Adrenal gland (tissue), 12 donors: Measurements from ENCODE around the gene ARMC6. TPM values are rescaled to one million over a fixed set of nuclear protein-coding genes. Genes with fewer than 3 reads are reported as not detected.
"Not testable (repeated sequence)": the region's sequence is repeated elsewhere in the genome, so short reads cannot be mapped to it uniquely, and the experiment has no call there.

Experiments used
- DNase-seq, 7 donors: peaks; one replicate each; pipeline ENCODE4 v3.0.0-alpha.2; 2019 to 2020
- H3K27ac ChIP-seq, 5 donors: fragments of 200-600 bp; sonication (generic) in 4 of 5; 1 replicate in 3 of 5; 2 replicates in 2 of 5; pipeline versions ENCODE4 v1.5.1 to v1.8.0; 2016 to 2020; ENCODE audit warnings: mild to moderate bottlenecking in 1 of 5
- H3K27me3 ChIP-seq: fragments of 200-600 bp; 2 replicates; pipeline ENCODE4 v1.8.0; 2021
- H3K36me3 ChIP-seq, 2 donors: fragments of 200-600 bp; replicated peaks in 1 of 2; 1 replicate in 1 of 2; 2 replicates in 1 of 2; pipeline versions ENCODE4 v1.5.1 to v1.8.0; 2018 to 2022
- H3K4me1 ChIP-seq, 2 donors: fragments of 200-600 bp; replicated peaks in 1 of 2; 1 replicate in 1 of 2; 2 replicates in 1 of 2; pipeline versions ENCODE4 v1.5.1 to v1.8.0; 2018 to 2021
- H3K4me3 ChIP-seq, 4 donors: fragments of 200-600 bp; sonication (generic) in 3 of 4; one replicate each; pipeline ENCODE4 v1.5.1; 2016 to 2018
- H3K9me3 ChIP-seq, 3 donors: fragments of 200-600 bp; sonication (generic) in 1 of 3; replicated peaks in 1 of 3; 1 replicate in 2 of 3; 2 replicates in 1 of 3; pipeline versions ENCODE4 v1.5.1 to v1.8.0; 2016 to 2021
- POLR2A ChIP-seq, 2 donors: fragments of 450-650 bp; IDR thresholded peaks; one replicate each; pipeline ENCODE4 v1.6.1; 2017; ENCODE audit warnings: antibody characterized with exemption in 2 of 2, mild to moderate bottlenecking in 2 of 2, moderate library complexity in 1 of 2
- WGBS, 4 donors: extraction: QIAGEN DNeasy Blood & Tissue Kit in 2 of 4; methylation state at CpG; one replicate each; pipeline versions ENCODE4 v1.1.5 to v1.1.7; 2013 to 2017; 5-methylcytosine and 5-hydroxymethylcytosine counted together
- intact Hi-C, 2 donors: fragments of 100-400 bp; cut with DNase I; formaldehyde crosslinking; loops; one replicate each; pipeline versions ENCODE4 v1.14.1 to v1.15.0; 2022 to 2023
- polyA plus RNA-seq, 3 donors: library from polyadenylated mRNA; stranded (reverse); fragments of 200-250 nt in 2 of 3; fragments of 350-450 nt in 1 of 3; fragmentation: Illumina TruSeq in 1 of 3; extraction: RNeasy Lipid Tissue Mini Kit (QIAGEN cat#74804) in 1 of 3; gene quantifications; one replicate each; pipeline ENCODE4 v1.2.3, GENCODE V29; 2013 to 2014
- total RNA-seq, 9 donors: library from RNA; depleted of rRNA in 4 of 9; stranded (reverse); fragments of >200 nt in 4 of 9; fragments of 120-200 nt in 1 of 9; fragmentation: NEBNext Ultra II Directional in 1 of 9; extraction: Animal tissue kit (Norgen Biotek cat#: 25700) in 1 of 9; gene quantifications; one replicate each; pipeline versions ENCODE4 v1.1.0 to v1.2.4, GENCODE V29; 2013 to 2023
- TF ChIP-seq, protein P1 (sequence below), 6 experiments: fragments of 450-650 bp in 4 of 6; fragments of 200-600 bp in 2 of 6; sonication (generic) in 1 of 6; IDR thresholded peaks; 1 replicate in 5 of 6; 2 replicates in 1 of 6; pipeline versions ENCODE4 v1.5.1 to v1.8.0; 2016 to 2021; ENCODE audit warnings: antibody characterized with exemption in 6 of 6, mild to moderate bottlenecking in 2 of 6, moderate library complexity in 1 of 6
- donor health status: healthy with polysubstance abuse.
- donor health status: Bipolar disorder and iron deficiency.
- donor health status: DM: yes; HTN: yes; CAD: no.
- donor health status: DM: no; HTN: no; CAD: no.
- donor health status: DM: no; HTN: no; CAD: no.
- donor health status: DM: yes; HTN: yes; CAD: no.

The ARMC6 gene
- total and polyA plus RNA-seq, 12 donors: 16.7 to 39.3 (median 27.2) TPM

DNA sequence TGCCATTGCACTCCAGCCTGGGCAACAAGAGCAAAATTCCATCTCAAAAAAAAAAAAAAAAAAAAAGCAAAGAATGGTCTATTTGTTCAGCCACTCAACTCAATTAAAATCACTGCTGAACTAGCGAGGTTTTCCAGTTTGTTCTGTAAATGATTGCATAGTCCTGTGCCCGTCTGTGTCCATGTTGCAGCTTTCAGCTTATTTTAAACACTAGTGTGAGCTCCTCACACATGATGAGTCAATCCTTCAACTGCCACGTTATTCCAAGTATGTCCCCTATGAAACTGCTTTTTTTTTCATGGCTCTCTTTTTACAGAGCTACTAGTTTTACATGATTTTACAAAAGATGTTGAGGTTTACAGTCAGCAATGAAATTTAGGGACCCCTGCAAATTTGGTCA, 12.3 kb upstream of the ARMC6 start:
- no peak for TF ChIP-seq POLR2A (IDR thresholded peaks at IDR 0.05)
- TF ChIP-seq, protein P1, sequence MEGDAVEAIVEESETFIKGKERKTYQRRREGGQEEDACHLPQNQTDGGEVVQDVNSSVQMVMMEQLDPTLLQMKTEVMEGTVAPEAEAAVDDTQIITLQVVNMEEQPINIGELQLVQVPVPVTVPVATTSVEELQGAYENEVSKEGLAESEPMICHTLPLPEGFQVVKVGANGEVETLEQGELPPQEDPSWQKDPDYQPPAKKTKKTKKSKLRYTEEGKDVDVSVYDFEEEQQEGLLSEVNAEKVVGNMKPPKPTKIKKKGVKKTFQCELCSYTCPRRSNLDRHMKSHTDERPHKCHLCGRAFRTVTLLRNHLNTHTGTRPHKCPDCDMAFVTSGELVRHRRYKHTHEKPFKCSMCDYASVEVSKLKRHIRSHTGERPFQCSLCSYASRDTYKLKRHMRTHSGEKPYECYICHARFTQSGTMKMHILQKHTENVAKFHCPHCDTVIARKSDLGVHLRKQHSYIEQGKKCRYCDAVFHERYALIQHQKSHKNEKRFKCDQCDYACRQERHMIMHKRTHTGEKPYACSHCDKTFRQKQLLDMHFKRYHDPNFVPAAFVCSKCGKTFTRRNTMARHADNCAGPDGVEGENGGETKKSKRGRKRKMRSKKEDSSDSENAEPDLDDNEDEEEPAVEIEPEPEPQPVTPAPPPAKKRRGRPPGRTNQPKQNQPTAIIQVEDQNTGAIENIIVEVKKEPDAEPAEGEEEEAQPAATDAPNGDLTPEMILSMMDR (IDR thresholded peaks at IDR 0.05): no peak
- no peak overlapping the region for H3K4me3 ChIP-seq
- no peaks in the 10 kb centered on the region for H3K9me3 ChIP-seq
- H3K4me1 ChIP-seq: peaks cover 0 to 4% of the 10 kb centered on the region in 2 donors
- peaks cover 0 to 71% of the 10 kb centered on the region in 2 donors for H3K36me3 ChIP-seq
- H3K27me3 ChIP-seq: no peaks in the 10 kb centered on the region
- intact Hi-C loops: no loop called here
- no peak overlapping the region for H3K27ac ChIP-seq
- 49 to 60% (median 52%) methylated on average over 3 of the region's 3 CpGs for WGBS, 4 donors
- no peak for DNase-seq

DNA sequence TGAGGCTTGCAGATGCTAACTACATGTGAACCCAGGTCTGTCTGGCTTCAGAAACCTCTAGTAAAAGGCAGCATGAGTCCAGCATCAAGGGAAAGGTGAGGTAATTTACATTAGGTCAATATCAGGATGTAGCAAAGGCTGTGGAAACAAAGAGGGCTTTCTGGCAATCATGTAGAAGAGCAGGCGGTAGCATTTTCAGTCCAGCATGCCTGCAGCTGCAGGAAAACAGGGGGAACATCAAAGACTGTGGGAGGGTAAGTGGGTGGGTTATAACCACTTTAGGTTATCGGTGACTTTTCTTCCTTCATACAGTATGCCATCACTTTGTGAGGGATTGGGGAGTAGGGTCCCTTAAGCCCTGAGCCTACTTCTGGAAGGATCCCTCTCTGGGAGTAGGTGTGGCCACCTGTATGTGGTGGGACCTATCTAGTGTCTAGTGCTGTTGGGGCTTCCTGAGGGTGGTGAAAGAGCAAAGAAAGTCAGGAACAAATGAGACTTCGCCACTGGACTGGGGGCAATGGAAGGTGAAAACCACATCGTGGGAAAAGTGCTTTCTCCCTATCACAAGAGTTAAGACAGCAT, 10.9 kb upstream of the ARMC6 start:
- TF ChIP-seq, protein P1 (IDR thresholded peaks at IDR 0.05): no peak
- no peak for TF ChIP-seq POLR2A (IDR thresholded peaks at IDR 0.05)
- peaks cover 0 to 71% of the 10 kb centered on the region in 2 donors for H3K36me3 ChIP-seq
- WGBS, 4 donors: 78 to 90% (median 86%) methylated on average over 4 of the region's 4 CpGs
- DNase-seq: no peak
- H3K27ac ChIP-seq: no peak overlapping the region
- peaks cover 0 to 4% of the 10 kb centered on the region in 2 donors for H3K4me1 ChIP-seq
- H3K9me3 ChIP-seq: no peaks in the 10 kb centered on the region
- H3K4me3 ChIP-seq: no peak overlapping the region
- intact Hi-C loops: no loop called here
- no peaks in the 10 kb centered on the region for H3K27me3 ChIP-seq

DNA sequence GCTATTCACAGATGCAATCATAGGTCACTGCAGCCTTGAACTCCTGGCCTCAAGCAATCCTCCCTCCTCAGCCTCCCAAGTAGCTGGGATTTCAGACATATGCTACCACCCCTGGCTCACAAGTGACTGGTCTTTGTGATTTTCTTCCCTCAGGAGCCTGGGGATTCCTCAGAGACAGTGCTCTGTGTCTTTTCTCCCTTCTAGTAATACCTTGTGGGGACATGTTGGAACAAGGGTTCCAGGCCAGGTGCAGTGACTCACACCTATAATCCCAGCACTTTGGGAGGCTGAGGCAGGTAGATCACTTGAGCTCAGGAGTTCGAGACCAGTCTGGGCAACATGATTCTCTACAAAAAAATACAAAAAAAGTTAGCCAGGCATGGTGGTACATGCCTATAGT, 10.0 kb upstream of the ARMC6 start:
- H3K27me3 ChIP-seq, H3K4me3 ChIP-seq, intact Hi-C loops, H3K9me3 ChIP-seq, DNase-seq, H3K4me1 ChIP-seq, H3K27ac ChIP-seq: not testable (repeated sequence)
- peaks cover 0 to 71% of the 10 kb centered on the region in 2 donors for H3K36me3 ChIP-seq
- WGBS, 4 donors: 100% methylated on average over 1 of the region's 1 CpG; no CpG with 5 or more reads in 1 of the 4 donors

DNA sequence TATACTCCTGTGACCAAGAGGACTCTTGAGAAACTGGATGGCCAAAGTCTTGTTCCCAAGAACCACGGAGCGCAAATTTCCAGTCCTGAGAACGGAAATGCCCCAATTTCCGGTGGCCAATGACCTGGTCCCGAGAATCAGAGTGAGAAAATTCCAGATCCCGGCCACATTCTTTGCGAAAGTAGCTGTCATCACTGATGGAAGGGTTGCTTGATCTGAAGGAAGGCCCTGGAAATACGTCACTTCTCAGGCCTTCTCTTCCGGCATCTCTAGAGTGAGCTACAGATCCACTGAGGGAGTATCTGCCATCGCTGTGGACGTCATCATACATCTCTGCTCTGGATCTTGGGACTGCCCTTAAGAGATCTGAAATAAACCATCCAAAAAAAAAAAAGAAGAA, 7.5 kb upstream of the ARMC6 start:
- TF ChIP-seq POLR2A (IDR thresholded peaks at IDR 0.05): no peak
- TF ChIP-seq, protein P1 (IDR thresholded peaks at IDR 0.05): no peak
- Histone ChIP-seq H3K9me3 (no peaks in the 10 kb centered on the region), H3K4me1 (peaks cover 0 to 4% of the 10 kb centered on the region in 2 donors), H3K27me3 (no peaks in the 10 kb centered on the region), H3K4me3 (no peak overlapping the region), H3K27ac (no peak overlapping the region), H3K36me3 (peaks cover 0 to 85% of the 10 kb centered on the region in 2 donors)
- DNase-seq: no peak
- intact Hi-C loops: no loop called here
- 93 to 94% (median 94%) methylated on average over 11 of the region's 11 CpGs for WGBS, 4 donors
